Nephron (organoid): ENCODE results near the gene TRIM52.

Experiments used
- H3K27ac Mint-ChIP-seq, 3 experiments: 2 replicates each; pipeline ENCODE4 v1.8.0; 2020; ENCODE audit warnings: mixed read lengths in 3 of 3, mild to moderate bottlenecking in 2 of 3, moderate library complexity in 1 of 3
- H3K27me3 Mint-ChIP-seq: 2 replicates; pipeline ENCODE4 v1.8.0; 2021; ENCODE audit warnings: low read depth, mild to moderate bottlenecking, moderate library complexity, mixed read lengths
- H3K36me3 Mint-ChIP-seq: 2 replicates; pipeline ENCODE4 v1.8.0; 2020; ENCODE audit warnings: low read depth, mixed read lengths
- H3K4me1 Mint-ChIP-seq: 2 replicates; pipeline ENCODE4 v1.8.0; 2020; ENCODE audit warnings: mixed read lengths
- H3K4me3 Mint-ChIP-seq, 3 experiments: 2 replicates each; pipeline ENCODE4 v1.8.0; 2020; ENCODE audit warnings: mild to moderate bottlenecking in 3 of 3, mixed read lengths in 3 of 3, moderate library complexity in 2 of 3
- H3K9me3 Mint-ChIP-seq: 2 replicates; pipeline ENCODE4 v1.8.0; 2020; ENCODE audit warnings: mixed read lengths
- CTCF ChIP-seq, 3 experiments: fragments of 200-600 bp; sonication (generic); IDR thresholded peaks; one replicate each; pipeline ENCODE4 v1.5.0; 2021; ENCODE audit warnings: antibody characterized with exemption in 3 of 3; ENCODE audit not compliant: unreplicated experiment in 3 of 3

TRIM52 gene

GRCh38 chr5:181245427-181246275, 15.3 kb downstream of the TRIM52 start:
- no peak for TF ChIP-seq CTCF (IDR thresholded peaks at IDR 0.05; ENCODE audit: unreplicated experiment in 3 of 3)
- H3K9me3 Mint-ChIP-seq = no peaks in the 10 kb centered on the region
- peaks cover 27% of the 10 kb centered on the region for H3K36me3 Mint-ChIP-seq
- H3K4me1 Mint-ChIP-seq = peaks cover 58% of the 10 kb centered on the region
- H3K27me3 Mint-ChIP-seq = no peaks in the 10 kb centered on the region
- H3K27ac Mint-ChIP-seq = peak overlapping the region; percentile 99 to 100 (median 99)
- peak overlapping the region; percentile 84 to 98 (median 95) for H3K4me3 Mint-ChIP-seq

GRCh38 chr5:181243564-181244343, 17.2 kb downstream of the TRIM52 start, which contains the start of gene RACK1:
RACK1 (minus strand) TSS chr5:181243906; CDS start chr5:181243800, 106 bp downstream.
- no peaks in the 10 kb centered on the region for H3K27me3 Mint-ChIP-seq
- peak within 1 kb of the TSS; percentile 99 to 100 (median 99) for H3K27ac Mint-ChIP-seq
- peak within 1 kb of the TSS; percentile 95 to 98 (median 96) for H3K4me3 Mint-ChIP-seq
- no peaks in the 10 kb centered on the region for H3K9me3 Mint-ChIP-seq
- TF ChIP-seq CTCF (IDR thresholded peaks at IDR 0.05; ENCODE audit: unreplicated experiment in 3 of 3) = no peak
- peaks cover 34% of the 10 kb centered on the region for H3K36me3 Mint-ChIP-seq
- peaks cover 57% of the 10 kb centered on the region for H3K4me1 Mint-ChIP-seq

DNA sequence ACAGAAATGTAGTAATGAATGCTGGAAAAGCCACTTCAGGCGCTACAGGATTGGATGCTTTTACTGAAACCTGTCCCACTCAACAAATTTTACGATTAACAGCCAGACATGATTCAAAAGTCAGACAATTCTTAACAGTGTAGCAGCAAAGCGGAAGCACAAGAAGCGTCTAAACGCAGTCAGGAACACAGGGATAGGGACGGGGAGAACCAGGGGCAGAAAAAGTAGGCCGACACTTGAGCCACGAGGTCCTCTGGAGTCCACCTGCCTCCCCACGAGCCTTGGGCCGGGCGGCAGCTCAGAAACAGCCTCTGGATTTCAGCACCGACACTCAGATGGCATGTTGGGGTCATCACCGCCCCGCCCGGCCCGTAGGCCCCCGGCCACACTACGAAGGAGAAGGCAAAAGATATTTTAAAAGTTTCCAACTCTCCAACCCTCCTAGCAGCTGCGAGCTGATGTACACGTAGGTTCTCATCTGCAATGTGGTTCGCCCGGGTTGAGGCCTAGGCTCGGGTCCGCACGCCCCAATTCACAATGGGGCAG, 17.9 kb downstream of the TRIM52 start:
- TF ChIP-seq CTCF (IDR thresholded peaks at IDR 0.05; ENCODE audit: unreplicated experiment in 3 of 3) = no peak
- Mint-ChIP-seq H3K4me1 (peaks cover 53% of the 10 kb centered on the region), H3K9me3 (no peaks in the 10 kb centered on the region), H3K27me3 (no peaks in the 10 kb centered on the region), H3K4me3 (peak overlapping the region; percentile 95 to 98 (median 96)), H3K27ac (peak overlapping the region; percentile 99 to 100 (median 99)), H3K36me3 (peaks cover 41% of the 10 kb centered on the region)

GRCh38 chr5:181242031-181242451, 18.9 kb downstream of the TRIM52 start:
- Mint-ChIP-seq H3K4me1 (peaks cover 52% of the 10 kb centered on the region), H3K36me3 (peaks cover 51% of the 10 kb centered on the region), H3K27me3 (no peaks in the 10 kb centered on the region), H3K4me3 (peak overlapping the region; percentile 95 to 98 (median 96)), H3K9me3 (no peaks in the 10 kb centered on the region), H3K27ac (peak overlapping the region; percentile 99 to 100 (median 99))
- TF ChIP-seq CTCF (IDR thresholded peaks at IDR 0.05; ENCODE audit: unreplicated experiment in 3 of 3) = no peak

DNA sequence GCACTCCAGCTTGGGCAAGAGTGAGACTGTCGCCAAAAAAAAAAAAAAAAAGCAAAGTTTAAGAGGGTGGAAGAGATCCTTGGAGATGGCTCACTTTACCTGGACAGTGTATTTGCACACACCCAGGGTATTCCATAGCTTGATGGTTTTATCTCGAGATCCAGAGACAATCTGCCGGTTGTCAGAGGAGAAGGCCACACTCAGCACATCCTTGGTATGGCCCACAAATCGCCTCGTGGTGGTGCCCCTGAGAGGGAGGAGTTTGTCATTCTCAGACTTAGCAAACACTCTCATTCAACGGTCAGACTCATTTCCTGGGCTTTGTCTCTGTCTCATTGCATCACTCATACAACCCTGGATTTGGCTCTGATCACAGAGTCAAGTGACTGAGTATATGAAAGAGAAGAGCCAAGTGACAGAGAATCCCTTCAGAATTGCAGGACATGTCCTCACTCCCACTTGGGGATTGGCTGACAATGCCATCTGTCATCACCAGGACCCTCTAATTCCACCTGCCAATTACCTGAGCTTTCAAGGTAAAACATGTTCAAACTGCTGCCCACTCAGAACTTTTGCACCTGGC, 19.5 kb downstream of the TRIM52 start:
- Mint-ChIP-seq H3K4me1 (peaks cover 51% of the 10 kb centered on the region), H3K36me3 (peaks cover 57% of the 10 kb centered on the region), H3K27ac (peak overlapping the region; percentile 99 to 100 (median 99)), H3K27me3 (no peaks in the 10 kb centered on the region), H3K4me3 (peak overlapping the region; percentile 95 to 98 (median 96)), H3K9me3 (no peaks in the 10 kb centered on the region)
- no peak for TF ChIP-seq CTCF (IDR thresholded peaks at IDR 0.05; ENCODE audit: unreplicated experiment in 3 of 3)
